HG03575 (cell line): Measurements from ENCODE around the gene CX3CL1.
"Not testable (repeated sequence)": the region's sequence is repeated elsewhere in the genome, so short reads cannot be mapped to it uniquely, and the experiment has no call there.

Experiments used
- ATAC-seq: cut with Tn5 transposase; IDR thresholded peaks from one replicate; pipeline ENCODE4 v1.9.1; 2021; ENCODE audit not compliant: unreplicated experiment, insufficient number of reproducible peaks, low FRiP score; ENCODE audit errors: extremely low read depth

Gene CX3CL1

GRCh38 chr16:57355898-57356414 is 16.3 kb upstream of the CX3CL1 start:
- ATAC-seq, result no peak

DNA sequence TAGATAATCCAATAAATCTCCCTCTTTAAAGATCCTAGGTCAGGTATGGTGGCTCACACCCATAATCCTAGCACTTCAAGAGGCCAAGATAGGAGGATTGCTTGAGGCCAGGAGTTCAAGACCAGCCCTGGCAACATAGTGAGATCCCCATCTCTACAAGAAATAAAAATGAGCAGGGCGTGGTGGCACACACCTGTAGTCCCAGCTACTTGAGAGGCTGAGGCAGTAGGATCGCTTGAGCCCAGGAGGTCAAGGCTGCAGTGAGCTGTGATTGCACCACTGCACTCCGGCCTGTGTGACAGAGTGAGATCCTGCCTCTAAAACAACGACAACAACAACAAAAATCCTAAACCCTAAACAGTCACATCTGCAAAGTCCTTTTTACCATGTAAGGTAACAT is 15.7 kb upstream of the CX3CL1 start:
- ATAC-seq, result no peak

DNA sequence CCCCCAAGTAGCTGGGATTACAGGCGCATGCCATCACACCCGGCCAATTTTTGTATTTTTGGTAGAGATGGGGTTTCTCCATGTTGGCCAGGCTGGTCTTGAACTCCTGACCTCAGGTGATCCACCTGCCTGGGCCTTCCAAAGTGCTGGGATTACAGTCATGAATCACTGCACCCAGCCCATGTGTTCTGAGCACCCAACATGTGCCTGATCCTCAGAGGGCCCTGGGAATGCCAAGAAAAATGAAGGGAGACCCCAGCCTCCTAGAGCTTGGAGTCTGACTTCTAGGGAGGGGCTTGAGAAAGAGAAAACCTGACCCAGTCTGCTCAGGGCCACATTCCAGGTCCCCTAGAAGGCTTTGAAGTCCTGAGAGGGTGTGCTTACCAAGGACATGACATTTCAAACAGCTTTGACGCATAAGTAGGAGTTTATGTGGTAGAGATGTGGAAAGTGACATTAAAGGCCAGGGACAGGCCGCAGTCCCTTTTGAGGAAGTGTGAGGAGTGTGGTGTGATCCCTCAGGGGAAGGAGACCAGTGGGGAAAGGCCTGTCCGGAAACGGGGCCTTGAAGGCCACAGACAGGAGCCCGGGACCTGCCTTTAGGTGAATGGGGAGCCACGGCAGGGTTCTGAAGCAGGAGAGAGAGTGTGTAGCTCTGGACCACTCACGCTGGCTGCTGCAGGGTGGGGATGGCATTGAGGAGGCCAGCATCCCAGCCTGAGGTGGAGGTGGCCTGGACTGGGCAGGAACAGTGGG is 14.8 kb upstream of the CX3CL1 start:
- no peak for ATAC-seq

GRCh38 chr16:57358086-57358420 is 14.2 kb upstream of the CX3CL1 start:
- ATAC-seq, result no peak

DNA sequence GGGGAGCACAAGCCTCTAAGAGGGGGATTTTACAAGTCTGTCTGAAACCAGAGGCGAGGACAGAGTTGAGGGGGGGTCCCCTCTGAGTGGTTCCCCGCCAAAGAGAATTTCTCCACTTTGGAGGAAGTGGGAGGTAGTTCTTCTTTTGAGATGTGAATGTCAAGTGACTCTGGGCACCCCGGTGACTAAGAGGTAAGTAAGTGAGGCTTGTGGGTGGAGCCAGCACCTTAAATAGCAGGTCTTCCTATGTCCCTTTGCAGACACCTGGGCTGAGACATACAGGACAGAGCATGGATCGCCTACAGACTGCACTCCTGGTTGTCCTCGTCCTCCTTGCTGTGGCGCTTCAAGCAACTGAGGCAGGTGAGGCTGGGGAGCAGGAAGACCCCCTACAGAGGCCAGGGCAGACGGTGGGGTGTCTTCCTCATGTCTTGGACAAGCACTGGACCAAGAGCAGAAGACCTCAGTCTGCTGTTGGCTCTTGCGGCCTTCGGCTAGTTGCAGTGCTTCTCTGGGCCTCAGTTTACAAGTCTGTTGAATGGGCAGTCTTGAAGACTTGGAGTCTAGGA is 13.7 kb upstream of the CX3CL1 start, which contains the start of gene CCL22:
Gene CCL22 (plus strand): TSS at position 257 of the 569 bp plus-strand sequence. CDS start 34 bp downstream, at position 291.
- no peak for ATAC-seq

- ATAC-seq, result no peak
Measured at GRCh38 chr16:57360321-57360935, 11.9 kb upstream of the CX3CL1 start.

GRCh38 chr16:57361404-57361803 is 10.9 kb upstream of the CX3CL1 start:
- no peak for ATAC-seq

GRCh38 chr16:57364143-57364542 is 8.1 kb upstream of the CX3CL1 start:
- ATAC-seq, result no peak

GRCh38 chr16:57366544-57367040 is 5.7 kb upstream of the CX3CL1 start:
- ATAC-seq, result no peak

GRCh38 chr16:57367116-57367752 is 5.1 kb upstream of the CX3CL1 start:
- no peak for ATAC-seq

DNA sequence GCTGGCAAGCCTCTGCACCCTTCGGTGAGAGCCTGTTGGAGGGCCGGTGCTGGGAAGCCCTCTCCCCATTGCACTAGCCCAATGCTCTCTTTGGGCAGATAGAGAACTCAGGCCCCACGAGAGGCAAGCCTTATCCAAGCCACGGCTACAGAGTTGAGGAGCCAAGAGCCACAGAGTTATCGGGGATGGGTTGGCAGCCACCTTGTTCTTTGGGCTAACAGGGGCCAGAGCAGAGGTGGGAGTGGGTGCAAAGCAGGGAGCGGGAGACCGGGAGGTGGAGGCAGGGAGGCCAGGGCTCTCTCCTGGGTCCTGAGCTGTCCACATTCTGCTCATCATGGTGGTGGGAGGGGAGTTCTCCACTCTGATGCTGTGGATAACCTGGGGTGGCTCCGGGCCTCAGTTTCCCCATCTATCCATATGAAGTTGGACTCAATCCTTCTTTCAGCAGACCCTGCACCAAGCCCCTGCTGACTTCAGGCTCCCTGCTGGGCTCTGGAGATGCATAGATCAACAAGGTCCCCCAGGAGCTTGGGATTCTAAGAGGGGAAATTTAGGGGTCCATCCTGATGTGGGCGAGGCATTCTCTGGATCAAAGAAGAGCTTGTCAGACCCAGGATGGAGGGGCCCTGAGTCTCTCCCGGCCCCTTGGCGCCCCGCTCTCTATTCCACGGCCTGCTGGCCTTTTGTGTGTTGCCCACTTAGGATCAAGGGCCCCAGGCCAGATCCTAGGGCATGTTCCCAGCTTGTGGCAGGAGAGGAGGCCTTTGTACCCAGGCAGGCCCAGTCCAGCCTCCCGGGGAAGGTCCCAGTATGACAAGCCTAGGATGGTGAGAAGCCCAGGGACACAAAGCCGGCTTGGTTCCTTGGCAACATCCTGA is 557 bp upstream of the CX3CL1 start:
- no peak for ATAC-seq

DNA sequence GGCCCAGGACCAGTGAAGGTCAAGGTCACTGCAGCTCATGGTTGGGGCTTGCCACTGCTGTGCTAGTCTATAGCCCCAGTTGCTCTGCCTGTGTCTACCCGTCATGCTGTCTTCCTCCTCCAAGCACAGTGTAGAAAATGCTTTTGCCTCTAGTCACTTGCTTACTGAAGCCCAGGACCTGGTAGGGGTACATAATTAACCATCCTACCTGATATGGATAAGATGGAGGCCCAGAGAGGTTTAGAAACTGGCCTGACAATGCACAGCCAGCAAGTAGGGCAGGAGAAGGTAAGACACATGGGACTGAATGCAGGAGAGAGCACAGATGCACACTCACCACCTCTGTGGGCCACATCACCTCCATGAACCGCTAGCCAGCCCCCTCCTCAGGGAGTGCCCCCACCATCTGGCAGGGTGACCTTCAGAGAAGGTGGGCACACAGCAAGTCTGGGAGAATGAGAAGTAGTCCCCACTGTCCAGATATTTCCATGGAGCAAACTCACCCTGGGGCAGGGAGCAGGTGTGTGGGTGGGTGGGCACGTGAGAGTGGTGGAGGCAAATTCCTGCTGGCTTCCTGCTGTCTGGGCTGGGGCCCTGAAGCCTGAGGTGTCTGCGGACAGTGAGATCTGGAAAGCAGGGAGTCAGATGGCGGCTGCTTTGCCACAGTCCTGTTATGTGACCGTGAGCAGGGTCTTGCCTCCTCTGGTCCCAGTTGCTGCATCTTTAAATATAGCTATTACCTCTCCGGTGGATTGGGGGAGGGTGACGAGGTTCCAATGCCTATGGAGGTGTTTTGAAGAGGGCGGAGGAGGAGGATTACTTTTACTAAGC is 1.0 kb downstream of the CX3CL1 start:
- no peak for ATAC-seq

- no peak for ATAC-seq
Measured at GRCh38 chr16:57374067-57374534, 1.8 kb downstream of the CX3CL1 start.

- ATAC-seq, result not testable (repeated sequence)
Measured at GRCh38 chr16:57374925-57375465, 2.7 kb downstream of the CX3CL1 start.

GRCh38 chr16:57376313-57376818 is 4.1 kb downstream of the CX3CL1 start:
- no peak for ATAC-seq

- ATAC-seq, result peak; percentile 72
Measured at GRCh38 chr16:57377080-57377841, 5.0 kb downstream of the CX3CL1 start.

GRCh38 chr16:57379579-57379978 is 7.3 kb downstream of the CX3CL1 start:
- ATAC-seq, result no peak
